GM12874 (cell line): ENCODE measurements around the gene PCMTD2.

Experiments
- TF ChIP-seq, protein P1 (sequence below): IDR thresholded peaks from 2 replicates; pipeline ENCODE4 v1.5.1; 2011; ENCODE audit warnings: low read depth, mild to moderate bottlenecking, control low read depth, low read length, moderate library complexity; ENCODE audit not compliant: insufficient read depth

Gene PCMTD2

DNA sequence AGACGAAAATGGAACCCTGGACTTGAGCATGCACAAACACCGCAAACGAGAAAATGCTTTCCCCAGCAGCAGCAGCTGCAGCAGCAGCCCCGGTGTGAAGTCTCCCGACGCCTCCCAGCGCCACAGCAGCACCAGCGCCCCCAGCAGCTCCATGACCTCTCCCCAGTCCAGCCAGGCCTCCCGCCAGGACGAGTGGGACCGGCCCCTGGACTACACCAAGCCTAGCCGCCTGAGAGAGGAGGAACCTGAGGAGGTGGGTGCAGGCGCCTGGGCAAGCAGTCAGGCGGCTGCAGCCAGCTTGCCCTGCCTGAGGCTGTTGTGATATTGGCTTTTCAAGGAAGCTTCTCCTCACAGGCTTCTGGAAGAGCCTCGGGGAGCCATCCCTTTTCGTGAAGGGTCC, 35.8 kb upstream of the PCMTD2 start:
- TF ChIP-seq, protein P1, sequence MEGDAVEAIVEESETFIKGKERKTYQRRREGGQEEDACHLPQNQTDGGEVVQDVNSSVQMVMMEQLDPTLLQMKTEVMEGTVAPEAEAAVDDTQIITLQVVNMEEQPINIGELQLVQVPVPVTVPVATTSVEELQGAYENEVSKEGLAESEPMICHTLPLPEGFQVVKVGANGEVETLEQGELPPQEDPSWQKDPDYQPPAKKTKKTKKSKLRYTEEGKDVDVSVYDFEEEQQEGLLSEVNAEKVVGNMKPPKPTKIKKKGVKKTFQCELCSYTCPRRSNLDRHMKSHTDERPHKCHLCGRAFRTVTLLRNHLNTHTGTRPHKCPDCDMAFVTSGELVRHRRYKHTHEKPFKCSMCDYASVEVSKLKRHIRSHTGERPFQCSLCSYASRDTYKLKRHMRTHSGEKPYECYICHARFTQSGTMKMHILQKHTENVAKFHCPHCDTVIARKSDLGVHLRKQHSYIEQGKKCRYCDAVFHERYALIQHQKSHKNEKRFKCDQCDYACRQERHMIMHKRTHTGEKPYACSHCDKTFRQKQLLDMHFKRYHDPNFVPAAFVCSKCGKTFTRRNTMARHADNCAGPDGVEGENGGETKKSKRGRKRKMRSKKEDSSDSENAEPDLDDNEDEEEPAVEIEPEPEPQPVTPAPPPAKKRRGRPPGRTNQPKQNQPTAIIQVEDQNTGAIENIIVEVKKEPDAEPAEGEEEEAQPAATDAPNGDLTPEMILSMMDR: no peak

DNA sequence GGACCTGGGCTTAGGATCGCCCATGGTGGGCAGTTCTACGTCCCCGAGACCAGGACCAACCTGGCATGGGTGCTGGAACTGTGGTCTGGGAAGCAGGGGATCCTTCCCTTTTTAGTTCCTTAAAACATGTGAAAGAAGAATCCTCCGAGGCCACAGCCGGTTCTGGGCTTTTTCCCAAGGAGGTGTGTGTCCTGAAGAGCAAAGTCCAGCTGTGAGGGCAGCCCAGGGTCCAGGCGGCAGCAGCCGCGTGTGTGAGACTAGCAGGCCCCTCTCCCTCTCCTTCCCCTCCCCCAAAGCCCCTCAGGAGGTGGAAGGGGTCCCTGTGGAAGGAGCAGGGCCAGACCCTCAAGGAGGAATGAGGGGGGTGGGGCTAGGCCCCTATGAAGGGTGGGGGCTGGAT, 35.1 kb upstream of the PCMTD2 start:
- TF ChIP-seq, protein P1: no peak

- TF ChIP-seq, protein P1: no peak
These were observed 34.5 kb upstream of the PCMTD2 start for GRCh38 chr20:64220891-64221527.

DNA sequence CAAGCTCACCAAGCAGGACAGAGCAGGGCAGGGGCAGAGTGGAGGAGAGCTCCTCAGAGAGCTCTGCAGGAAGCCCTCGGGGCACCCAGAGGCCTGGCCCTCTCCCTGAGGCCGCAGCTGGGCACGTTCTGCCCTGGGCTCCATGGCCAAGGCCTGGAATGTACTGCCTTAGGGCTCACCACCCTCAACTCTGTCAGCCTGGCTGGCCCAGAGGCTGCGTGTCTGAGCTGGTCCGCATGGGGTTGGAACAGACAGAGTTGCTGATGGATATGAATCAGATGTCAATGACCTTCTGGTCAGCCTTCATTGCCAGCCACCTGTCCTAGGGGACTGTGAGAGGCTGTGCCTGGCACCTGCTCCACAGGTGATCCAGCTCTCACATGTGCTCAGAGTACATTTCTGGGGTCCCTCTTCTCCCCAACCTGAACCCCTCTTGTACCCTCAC, 33.2 kb upstream of the PCMTD2 start:
- TF ChIP-seq, protein P1: no peak

DNA sequence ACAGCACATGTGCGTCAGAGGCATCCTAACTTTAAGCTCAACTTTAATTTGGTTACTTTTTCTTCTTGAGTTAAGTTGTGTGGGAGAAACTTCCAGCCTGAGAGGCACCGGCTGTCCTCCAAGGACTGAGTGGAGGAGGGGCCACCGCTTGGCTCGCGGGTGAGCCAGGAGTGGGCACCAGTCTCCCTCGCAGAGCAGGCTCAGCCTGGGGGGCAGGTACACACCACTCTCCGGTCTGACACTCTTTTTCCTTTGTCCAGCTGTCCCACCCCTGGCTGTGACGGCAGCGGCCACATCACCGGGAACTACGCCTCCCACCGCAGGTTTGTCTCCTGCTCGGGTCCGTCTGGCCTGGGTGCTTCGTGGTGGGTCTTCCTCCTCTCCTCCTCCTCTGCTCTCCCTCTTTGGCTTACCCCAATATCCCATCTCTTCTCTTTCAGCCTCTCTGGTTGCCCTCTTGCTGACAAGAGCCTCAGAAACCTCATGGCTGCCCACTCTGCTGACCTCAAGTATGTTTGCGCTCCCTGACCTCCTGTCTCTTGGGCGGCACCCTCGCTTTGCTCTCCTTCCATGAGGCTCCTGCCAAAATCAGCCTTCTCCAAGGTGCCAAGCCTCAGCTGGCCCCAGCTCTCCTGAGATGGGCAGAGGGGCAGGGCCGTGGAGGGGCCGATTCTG, 32.6 kb upstream of the PCMTD2 start:
- TF ChIP-seq, protein P1: no peak

- TF ChIP-seq, protein P1: peak; percentile 56
These were observed 32.0 kb upstream of the PCMTD2 start for GRCh38 chr20:64223526-64224067.

DNA sequence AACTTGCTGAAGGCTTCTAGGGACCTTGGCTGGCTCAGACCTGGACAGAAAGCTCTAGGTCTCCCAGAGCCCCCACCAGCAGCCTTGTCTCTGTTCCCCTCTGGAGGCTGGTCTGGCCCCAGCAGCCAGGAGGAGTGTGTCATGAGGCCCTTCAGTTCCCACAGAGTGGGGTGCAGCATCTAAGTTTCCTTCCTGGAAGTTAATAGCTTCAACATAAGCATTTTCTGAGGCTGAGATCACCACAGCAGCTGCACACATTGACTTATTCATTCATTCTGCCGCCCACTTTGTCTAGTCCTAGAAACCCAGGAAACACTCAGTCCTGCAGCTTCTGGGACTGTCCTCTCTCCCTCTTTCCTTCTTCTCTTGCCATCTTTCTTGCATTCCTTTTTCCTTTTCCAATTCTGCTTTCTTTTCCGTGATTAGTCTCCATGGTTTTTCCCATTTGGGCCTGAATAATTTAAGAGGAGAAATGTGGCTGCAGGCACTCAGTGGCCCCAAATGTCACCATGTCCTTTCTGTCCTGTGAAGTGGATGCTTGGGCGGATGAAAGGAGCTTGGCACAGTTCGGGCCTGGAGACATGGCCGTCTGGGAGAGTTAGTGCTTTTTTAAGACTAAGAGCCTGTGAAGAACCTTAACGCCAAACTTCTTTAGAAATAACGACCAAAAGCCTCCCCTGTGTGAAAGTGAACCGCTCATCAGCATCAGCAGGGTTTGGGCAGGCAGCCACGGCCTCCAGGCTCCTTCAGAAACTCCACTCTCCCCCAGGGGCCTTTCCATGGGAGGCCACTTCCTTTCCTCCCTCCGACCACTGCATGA, 31.0 kb upstream of the PCMTD2 start:
- TF ChIP-seq, protein P1: no peak
